Activated CD4-positive, CD25-positive, alpha-beta regulatory T cell treated with anti-CD3 and anti-CD28 coated beads, Interleukin-2, amount 50 U/mL, for 72 hours (primary cell): ENCODE data around the gene MED26.

Experiments
- DNase-seq: peaks from one replicate; pipeline ENCODE4 v3.0.0; 2021

MED26 gene

DNA sequence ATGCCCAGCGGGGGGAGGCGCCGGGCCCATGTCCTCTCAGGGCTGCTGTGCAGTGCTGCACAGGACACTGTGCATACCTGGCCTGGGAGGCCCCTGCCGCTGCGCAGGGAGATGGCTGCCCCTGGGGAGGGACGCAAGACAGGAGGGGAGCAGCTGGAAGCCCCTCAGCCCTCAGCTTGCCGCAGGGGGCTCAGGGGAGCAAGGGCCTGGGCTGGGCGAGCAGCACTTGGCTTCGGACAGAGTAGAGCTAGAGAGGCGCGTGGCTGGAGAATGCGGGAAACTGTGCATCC is 96.7 kb downstream of the MED26 start:
- no peak for DNase-seq

DNA sequence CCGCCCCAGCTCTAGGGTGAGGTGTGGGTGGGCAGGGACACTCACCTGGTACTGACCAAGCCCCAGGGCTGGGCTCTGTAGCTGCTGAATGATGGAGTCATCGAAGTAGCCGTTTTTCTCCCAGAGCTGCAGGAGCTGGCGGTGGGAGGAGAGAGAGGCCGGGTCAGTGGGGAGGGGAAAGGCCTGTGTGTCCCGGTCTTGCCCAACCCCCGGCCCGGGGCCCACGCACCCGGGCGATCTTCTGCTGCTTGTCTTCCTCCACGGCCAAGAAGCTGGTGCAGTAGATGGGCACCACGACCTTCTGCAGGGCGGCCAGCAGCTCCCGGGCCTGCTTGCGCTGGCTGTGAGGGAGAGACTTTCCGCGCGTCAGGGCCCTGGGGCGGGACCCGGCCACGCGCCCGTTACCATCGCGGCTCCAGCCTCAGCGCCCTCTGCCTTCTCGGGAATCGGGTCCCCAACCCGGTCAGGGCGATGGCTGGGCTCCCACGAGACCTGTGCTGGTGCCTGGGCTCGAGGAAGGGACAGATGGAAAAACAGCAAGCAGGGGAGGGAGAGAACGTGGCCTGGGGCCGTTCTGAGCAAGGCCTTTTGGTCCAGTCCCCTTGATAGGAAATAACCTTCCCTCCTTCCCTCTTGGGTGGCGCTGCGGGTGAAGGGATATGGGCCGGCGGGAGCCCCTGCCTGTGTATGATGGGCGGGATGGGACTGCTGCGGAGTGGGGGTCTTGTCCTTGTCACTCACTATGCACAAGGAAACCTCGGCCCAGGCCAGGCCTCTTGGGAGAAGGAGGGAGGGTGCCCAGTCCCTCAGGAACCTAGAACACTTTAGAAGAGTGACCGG is 97.2 kb downstream of the MED26 start:
- DNase-seq: no peak

- DNase-seq: no peak
Observed at GRCh38 chr19:16529466-16530144, 98.4 kb downstream of the MED26 start.

DNA sequence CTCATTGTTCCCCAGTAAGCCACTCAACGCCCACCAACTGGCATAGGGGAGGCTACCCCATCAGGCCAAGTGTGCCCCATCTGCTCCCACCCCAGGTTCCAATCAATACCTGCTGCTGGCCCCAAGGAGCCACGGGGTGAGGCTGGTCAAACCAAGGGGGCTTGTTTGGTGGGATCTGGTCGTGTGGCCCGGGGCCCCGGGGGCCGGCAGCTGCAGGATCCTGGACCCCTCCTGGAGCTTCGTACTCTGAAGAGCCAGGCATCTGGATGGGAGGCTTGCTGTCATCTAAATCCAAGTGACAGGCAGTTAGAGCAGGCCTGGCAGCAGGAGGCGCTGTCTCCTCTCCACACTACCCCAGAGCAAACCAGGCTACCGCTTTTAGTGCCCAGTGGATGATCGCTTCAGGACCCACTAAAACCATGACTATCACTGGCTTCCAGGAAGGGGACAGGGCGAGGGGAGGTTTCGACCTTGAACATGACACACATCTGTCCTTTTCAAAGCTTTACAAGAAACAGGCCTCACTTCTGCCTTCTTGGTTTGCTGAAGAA is 100.0 kb downstream of the MED26 start:
- DNase-seq: no peak

- DNase-seq: no peak
Observed at GRCh38 chr19:16527334-16527935, 100.6 kb downstream of the MED26 start.

DNA sequence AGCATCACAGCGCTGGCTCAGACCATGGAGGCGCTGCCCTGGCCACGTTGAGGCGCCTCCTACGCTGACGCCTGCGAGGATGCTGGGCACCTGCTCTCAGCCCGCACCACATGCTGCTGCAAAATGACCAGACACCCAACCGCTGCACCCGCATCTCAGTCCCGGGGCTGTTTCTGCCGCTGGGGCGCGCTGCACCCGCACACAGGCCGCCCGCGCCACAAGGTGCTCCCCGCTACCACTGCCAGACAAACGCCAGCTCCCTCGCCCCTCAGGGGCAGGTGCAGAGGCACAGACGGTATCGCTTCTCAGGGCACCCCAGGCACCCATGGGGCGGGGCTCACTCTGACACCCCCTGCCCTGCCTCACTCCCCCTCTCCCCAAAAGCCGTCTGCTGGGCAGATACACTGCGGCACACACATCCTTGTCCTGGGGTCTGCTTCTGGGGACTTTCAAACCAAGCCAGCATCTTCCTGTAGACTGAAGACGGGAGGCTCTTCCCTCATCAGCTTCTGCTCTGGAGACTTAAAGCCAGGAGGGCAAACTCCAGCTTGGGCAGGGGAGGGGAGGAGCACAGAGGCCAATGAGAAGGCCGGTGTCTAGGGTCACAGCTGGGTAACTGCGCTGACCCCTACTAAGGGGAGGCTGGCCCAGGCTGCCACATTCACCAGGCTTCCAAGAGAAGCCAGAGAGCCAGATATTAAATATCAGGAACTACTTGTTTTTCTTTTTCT is 102.1 kb downstream of the MED26 start:
- no peak for DNase-seq

GRCh38 chr19:16524991-16525734 is 102.8 kb downstream of the MED26 start:
- DNase-seq: no peak
